Right lobe of liver (tissue), 6 donors: ENCODE measurements around the gene NRXN3. TPM values are rescaled to one million over a fixed set of nuclear protein-coding genes. Genes with fewer than 3 reads are reported as not detected.

Experiments
- ATAC-seq, 4 donors: fragments of 200-7000 bp; cut with Tn5 transposase; one replicate each; pipeline ENCODE4 v1.9.1; 2020; ENCODE audit warnings: mild to moderate bottlenecking in 4 of 4, moderate library complexity in 4 of 4
- DNase-seq, 3 donors: peaks; one replicate each; pipeline ENCODE4 v3.0.0-alpha.2; 2020
- H3K27ac ChIP-seq, 3 donors: fragments of 200-600 bp; one replicate each; pipeline ENCODE4 v1.8.0; 2022
- H3K27me3 ChIP-seq, 2 donors: fragments of 200-600 bp; one replicate each; pipeline ENCODE4 v1.8.0; 2022
- H3K36me3 ChIP-seq, 4 donors: fragments of 200-600 bp; sonication (generic) in 1 of 4; one replicate each; pipeline versions ENCODE4 v1.5.1 to v1.8.0; 2017 to 2022; ENCODE audit warnings: control low read depth in 1 of 4
- H3K4me1 ChIP-seq, 4 donors: fragments of 200-600 bp; sonication (generic) in 1 of 4; one replicate each; pipeline versions ENCODE4 v1.5.1 to v1.8.0; 2017 to 2022; ENCODE audit warnings: control low read depth in 1 of 4
- H3K4me3 ChIP-seq, 3 donors: fragments of 200-600 bp; one replicate each; pipeline ENCODE4 v1.8.0; 2022
- H3K9me3 ChIP-seq, 4 donors: fragments of 200-600 bp; sonication (generic) in 1 of 4; one replicate each; pipeline versions ENCODE4 v1.5.1 to v1.8.0; 2017 to 2022; ENCODE audit warnings: control low read depth in 1 of 4
- CTCF ChIP-seq, 4 donors: fragments of 200-600 bp in 3 of 4; fragments of 450-650 bp in 1 of 4; IDR thresholded peaks; one replicate each; pipeline versions ENCODE4 v1.5.1 to v1.8.0; 2016 to 2022; ENCODE audit warnings: antibody characterized with exemption in 4 of 4, mild to moderate bottlenecking in 2 of 4
- POLR2A ChIP-seq: fragments of 450-650 bp; IDR thresholded peaks from one replicate; pipeline ENCODE4 v1.6.1; 2017; ENCODE audit warnings: antibody characterized with exemption, mild to moderate bottlenecking
- WGBS: methylation state at CpG from one replicate; pipeline ENCODE4 v1.1.6; 2018; ENCODE audit warnings: low coverage, low lambda C conversion rate; ENCODE audit not compliant: insufficient coverage; ENCODE audit errors: missing lambda C conversion rate; 5-methylcytosine and 5-hydroxymethylcytosine counted together
- intact Hi-C, 2 donors: fragments of 100-400 bp; cut with DNase I; formaldehyde crosslinking; loops; one replicate each; pipeline versions ENCODE4 v1.11.2 to v1.14.1; 2022
- total RNA-seq, 6 experiments: library from RNA; depleted of rRNA in 2 of 6; stranded (reverse); fragments of >200 nt in 2 of 6; fragmentation: NEBNext Ultra II Directional in 3 of 6; extraction: Animal tissue kit (Norgen Biotek cat#: 25700) in 3 of 6; gene quantifications; one replicate each; pipeline versions ENCODE4 v1.1.0 to v1.2.4, GENCODE V29; 2016 to 2023
- donor health status: DM: no; HTN: yes; CAD: no.
- donor health status: DM: no; HTN: no; CAD: no.
- donor health status: DM: no; HTN: no; CAD: no.
- donor health status: DM: no; HTN: yes; CAD: no.
- donor health status: DM: no; HTN: yes; CAD: no.

Gene NRXN3
- total RNA-seq, 6 experiments from 2014 or later = 0.06 to 0.51 (median 0.23) TPM; not detected in 1

GRCh38 chr14:79727900-79728299, 1557.7 kb downstream of the NRXN3 start:
- ATAC-seq (no peak), DNase-seq (no peak)
- H3K36me3 ChIP-seq = no peaks in the 10 kb centered on the region
- WGBS = 35% methylated on average over 3 of the region's 3 CpGs
- intact Hi-C loops = no loop called here
- no peaks in the 10 kb centered on the region for H3K27me3 ChIP-seq
- H3K4me1 ChIP-seq = no peaks in the 10 kb centered on the region
- TF ChIP-seq CTCF (IDR thresholded peaks at IDR 0.05) = no peak
- no peak for TF ChIP-seq POLR2A
- H3K27ac ChIP-seq = no peak overlapping the region
- H3K4me3 ChIP-seq = no peak overlapping the region
- H3K9me3 ChIP-seq = no peaks in the 10 kb centered on the region

- no peak for ATAC-seq
- DNase-seq = no peak
- WGBS = 46% methylated on average over 3 of the region's 3 CpGs
- no peaks in the 10 kb centered on the region for H3K4me1 ChIP-seq
- H3K27ac ChIP-seq = no peak overlapping the region
- no peak for TF ChIP-seq CTCF (IDR thresholded peaks at IDR 0.05)
- TF ChIP-seq POLR2A = no peak
- H3K36me3 ChIP-seq = no peaks in the 10 kb centered on the region
- intact Hi-C loops = no loop called here
- no peaks in the 10 kb centered on the region for H3K27me3 ChIP-seq
- H3K4me3 ChIP-seq = no peak overlapping the region
- no peaks in the 10 kb centered on the region for H3K9me3 ChIP-seq
Measured at GRCh38 chr14:79728331-79728730, 1558.2 kb downstream of the NRXN3 start.

- DNase-seq (no peak), ATAC-seq (no peak)
- Histone ChIP-seq H3K4me3 (no peak overlapping the region), H3K27me3 (no peaks in the 10 kb centered on the region), H3K27ac (no peak overlapping the region), H3K36me3 (no peaks in the 10 kb centered on the region), H3K9me3 (no peaks in the 10 kb centered on the region), H3K4me1 (no peaks in the 10 kb centered on the region)
- 67% methylated on average over 3 of the region's 3 CpGs for WGBS
- TF ChIP-seq CTCF (IDR thresholded peaks at IDR 0.05) = no peak
- TF ChIP-seq POLR2A = no peak
- intact Hi-C loops = no loop called here
Measured at GRCh38 chr14:79729731-79730130, 1559.6 kb downstream of the NRXN3 start.

GRCh38 chr14:79730196-79730595, 1560.0 kb downstream of the NRXN3 start:
- no peak overlapping the region for H3K4me3 ChIP-seq
- H3K27me3 ChIP-seq = no peaks in the 10 kb centered on the region
- no peaks in the 10 kb centered on the region for H3K4me1 ChIP-seq
- 53% methylated on average over 2 of the region's 2 CpGs for WGBS
- H3K9me3 ChIP-seq = no peaks in the 10 kb centered on the region
- no peaks in the 10 kb centered on the region for H3K36me3 ChIP-seq
- no peak overlapping the region for H3K27ac ChIP-seq
- DNase-seq = no peak
- TF ChIP-seq CTCF (IDR thresholded peaks at IDR 0.05) (no peak), POLR2A (no peak)
- intact Hi-C loops = no loop called here
- ATAC-seq = no peak

GRCh38 chr14:79730953-79731352, 1560.8 kb downstream of the NRXN3 start:
- WGBS = 39% methylated on average over 5 of the region's 5 CpGs
- TF ChIP-seq CTCF (IDR thresholded peaks at IDR 0.05) = no peak
- no peak for TF ChIP-seq POLR2A

More at GRCh38 chr14:79730953-79731352, 1560.8 kb downstream of the NRXN3 start:
- H3K4me3 ChIP-seq = no peak overlapping the region
- H3K27me3 ChIP-seq = no peaks in the 10 kb centered on the region
- H3K27ac ChIP-seq = no peak overlapping the region
- H3K36me3 ChIP-seq = no peaks in the 10 kb centered on the region
- no peak for DNase-seq
- H3K9me3 ChIP-seq = no peaks in the 10 kb centered on the region
- H3K4me1 ChIP-seq = no peaks in the 10 kb centered on the region
- intact Hi-C loops = no loop called here
- no peak for ATAC-seq
